Measurements from ENCODE around the gene MACROH2A2.
"Not testable (repeated sequence)": the region's sequence is repeated elsewhere in the genome, so short reads cannot be mapped to it uniquely, and the experiment has no call there.

MACROH2A2 gene

GRCh38 chr10:70078937-70079336 lies 26.3 kb downstream of the MACROH2A2 start:
- H3K4me3 ChIP-seq (ENCODE audit: low read length): no peak overlapping the region
- TF ChIP-seq, protein P1, sequence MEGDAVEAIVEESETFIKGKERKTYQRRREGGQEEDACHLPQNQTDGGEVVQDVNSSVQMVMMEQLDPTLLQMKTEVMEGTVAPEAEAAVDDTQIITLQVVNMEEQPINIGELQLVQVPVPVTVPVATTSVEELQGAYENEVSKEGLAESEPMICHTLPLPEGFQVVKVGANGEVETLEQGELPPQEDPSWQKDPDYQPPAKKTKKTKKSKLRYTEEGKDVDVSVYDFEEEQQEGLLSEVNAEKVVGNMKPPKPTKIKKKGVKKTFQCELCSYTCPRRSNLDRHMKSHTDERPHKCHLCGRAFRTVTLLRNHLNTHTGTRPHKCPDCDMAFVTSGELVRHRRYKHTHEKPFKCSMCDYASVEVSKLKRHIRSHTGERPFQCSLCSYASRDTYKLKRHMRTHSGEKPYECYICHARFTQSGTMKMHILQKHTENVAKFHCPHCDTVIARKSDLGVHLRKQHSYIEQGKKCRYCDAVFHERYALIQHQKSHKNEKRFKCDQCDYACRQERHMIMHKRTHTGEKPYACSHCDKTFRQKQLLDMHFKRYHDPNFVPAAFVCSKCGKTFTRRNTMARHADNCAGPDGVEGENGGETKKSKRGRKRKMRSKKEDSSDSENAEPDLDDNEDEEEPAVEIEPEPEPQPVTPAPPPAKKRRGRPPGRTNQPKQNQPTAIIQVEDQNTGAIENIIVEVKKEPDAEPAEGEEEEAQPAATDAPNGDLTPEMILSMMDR (IDR thresholded peaks at IDR 0.05; ENCODE audit: insufficient read depth, low read depth, low read length, missing control alignments): no peak
- DNase-seq (ENCODE audit: low read depth): no peak

DNA sequence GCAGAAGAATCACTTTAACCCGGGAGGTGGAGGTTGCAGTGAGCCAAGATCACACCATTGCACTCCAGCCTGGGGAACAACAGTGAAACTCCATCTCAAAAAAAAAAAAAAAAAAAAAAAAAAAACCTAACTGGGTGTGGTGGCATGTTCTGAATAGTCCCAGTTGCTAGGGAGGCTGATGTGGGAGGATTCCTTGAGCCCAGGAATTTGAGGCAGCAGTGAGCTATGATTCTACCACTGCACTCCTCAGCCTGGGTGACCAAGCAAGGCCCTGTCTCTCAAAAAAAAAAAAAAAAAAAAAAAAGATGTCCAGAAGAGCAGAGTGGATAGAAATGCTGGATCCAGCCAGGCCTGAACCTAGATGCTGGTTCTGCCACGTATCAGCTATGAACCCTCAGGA lies 28.1 kb downstream of the MACROH2A2 start:
- H3K4me3 ChIP-seq (ENCODE audit: low read length); DNase-seq (ENCODE audit: low read depth): not testable (repeated sequence)

DNA sequence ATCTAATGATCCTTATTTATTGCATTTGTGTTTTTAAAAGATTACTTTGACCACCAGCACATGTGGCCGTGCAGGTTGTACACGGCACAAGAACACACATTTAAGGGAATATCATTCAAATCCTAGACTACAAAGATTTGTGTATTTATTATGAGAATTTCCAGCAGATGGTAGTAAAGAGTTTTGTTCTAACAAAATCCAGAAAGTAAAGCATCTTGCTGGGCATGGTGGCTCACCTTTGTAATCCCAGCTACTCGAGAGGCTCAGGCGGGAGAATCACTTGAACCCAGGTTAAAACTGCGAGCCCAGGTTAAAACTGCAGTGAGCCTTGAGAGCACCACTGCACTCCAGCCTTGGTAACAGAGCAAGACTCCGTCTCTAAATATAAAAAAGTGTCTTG lies 31.5 kb downstream of the MACROH2A2 start:
- no peak overlapping the region for H3K4me3 ChIP-seq (ENCODE audit: low read length)
- TF ChIP-seq, protein P1 (IDR thresholded peaks at IDR 0.05; ENCODE audit: insufficient read depth, low read depth, low read length, missing control alignments): no peak
- no peak for DNase-seq (ENCODE audit: low read depth)

DNA sequence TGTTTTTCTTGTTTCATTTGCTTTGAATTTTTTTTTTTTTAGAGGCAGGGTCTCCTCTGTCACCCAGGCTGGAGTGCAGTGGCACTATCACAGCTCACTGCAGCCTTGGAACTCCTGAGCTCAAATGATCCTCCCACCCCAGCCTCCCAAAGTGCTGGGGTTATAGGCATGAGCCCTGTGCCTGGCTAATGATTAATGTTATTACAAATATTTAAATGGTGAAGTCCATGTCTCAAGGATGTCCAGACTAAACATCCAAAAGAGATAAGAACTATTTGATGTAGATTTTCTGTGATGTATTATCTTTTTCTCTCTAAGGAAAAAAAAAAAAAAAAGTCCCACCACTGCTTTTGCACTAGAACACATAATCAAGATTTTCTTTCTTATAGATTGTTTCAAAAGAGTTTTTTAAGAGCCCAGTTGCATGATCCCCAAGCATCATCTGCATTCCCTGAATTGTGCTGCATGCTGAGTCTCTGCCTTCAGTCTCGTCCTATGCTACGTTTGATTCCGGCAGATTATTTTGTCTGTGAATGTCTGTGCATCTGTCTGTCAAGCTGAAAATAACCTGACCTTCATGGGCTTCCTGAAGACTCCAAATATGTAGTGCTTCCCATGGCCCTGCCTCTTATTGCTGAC lies 33.4 kb downstream of the MACROH2A2 start:
- no peak for DNase-seq (ENCODE audit: low read depth)
- H3K4me3 ChIP-seq (ENCODE audit: low read length): no peak overlapping the region
- TF ChIP-seq, protein P1 (IDR thresholded peaks at IDR 0.05; ENCODE audit: insufficient read depth, low read depth, low read length, missing control alignments): no peak

DNA sequence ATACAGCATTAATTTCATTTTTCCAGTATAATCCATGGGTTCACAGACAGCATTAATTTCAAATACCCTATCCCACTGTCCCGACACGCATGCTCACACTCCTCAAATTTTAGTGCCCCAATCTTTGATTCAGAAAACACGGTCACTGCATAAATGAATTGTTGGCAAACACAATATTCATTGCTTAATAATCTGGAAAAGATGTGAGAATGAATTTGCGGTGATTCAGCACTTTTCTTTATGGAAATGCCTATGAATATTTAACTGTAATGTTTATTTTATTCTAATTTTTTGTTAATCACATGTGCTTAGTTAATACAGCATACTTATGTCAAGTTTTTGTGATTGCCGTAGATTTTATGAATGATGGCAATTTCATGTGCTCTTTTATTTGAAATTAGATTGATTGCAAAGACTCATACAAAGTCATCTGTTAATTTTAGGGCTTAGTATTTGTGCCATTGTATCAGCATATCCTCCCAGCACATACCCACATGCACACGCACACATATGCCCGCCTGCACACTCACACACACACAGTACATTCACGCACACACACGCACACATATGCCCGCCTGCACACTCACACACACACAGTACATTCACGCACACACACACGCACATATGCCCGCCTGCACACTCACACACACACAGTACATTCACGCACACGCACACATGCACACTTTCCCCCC lies 35.1 kb downstream of the MACROH2A2 start:
- no peak for DNase-seq (ENCODE audit: low read depth)
- TF ChIP-seq, protein P1 (IDR thresholded peaks at IDR 0.05; ENCODE audit: insufficient read depth, low read depth, low read length, missing control alignments): no peak

GRCh38 chr10:70088308-70088698 lies 35.7 kb downstream of the MACROH2A2 start:
- TF ChIP-seq, protein P1 (IDR thresholded peaks at IDR 0.05; ENCODE audit: insufficient read depth, low read depth, low read length, missing control alignments): no peak
- no peak overlapping the region for H3K4me3 ChIP-seq (ENCODE audit: low read length)
- DNase-seq (ENCODE audit: low read depth): no peak

More for the DNA sequence above, 35.1 kb downstream of the MACROH2A2 start:
- H3K4me3 ChIP-seq (ENCODE audit: low read length): no peak overlapping the region

DNA sequence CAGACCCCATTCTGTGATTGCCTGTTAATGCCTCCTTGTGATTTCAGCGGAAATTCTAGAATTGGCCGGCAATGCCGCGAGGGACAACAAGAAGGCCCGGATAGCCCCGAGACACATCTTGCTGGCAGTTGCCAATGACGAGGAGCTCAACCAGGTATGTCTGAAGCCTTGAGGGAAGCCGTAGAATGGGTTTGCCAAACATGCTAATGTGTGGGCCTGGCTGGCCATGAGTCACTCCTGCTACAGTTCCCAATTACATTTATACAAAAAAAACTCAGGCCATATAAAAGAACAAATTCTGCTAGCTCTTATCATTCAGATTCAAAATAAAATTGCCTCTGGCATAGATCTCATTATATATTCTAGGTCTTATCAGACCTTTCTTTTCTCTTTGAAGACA lies 37.4 kb downstream of the MACROH2A2 start:
- peak; percentile 27 for DNase-seq (ENCODE audit: low read depth)
- TF ChIP-seq, protein P1 (IDR thresholded peaks at IDR 0.05; ENCODE audit: insufficient read depth, low read depth, low read length, missing control alignments): no peak
- no peak overlapping the region for H3K4me3 ChIP-seq (ENCODE audit: low read length)
